ENCODE data around the gene AKAP8L.

AKAP8L gene

GRCh38 chr19:15418579-15419412 is at the start of gene AKAP8L:
TSS of gene AKAP8L (minus strand) at chr19:15418988. CDS start at chr19:15418923, 65 bp downstream.
- DNase-seq, result peak; percentile 99

GRCh38 chr19:15467734-15468214 is 49.0 kb upstream of the AKAP8L start:
- DNase-seq, result no peak

DNA sequence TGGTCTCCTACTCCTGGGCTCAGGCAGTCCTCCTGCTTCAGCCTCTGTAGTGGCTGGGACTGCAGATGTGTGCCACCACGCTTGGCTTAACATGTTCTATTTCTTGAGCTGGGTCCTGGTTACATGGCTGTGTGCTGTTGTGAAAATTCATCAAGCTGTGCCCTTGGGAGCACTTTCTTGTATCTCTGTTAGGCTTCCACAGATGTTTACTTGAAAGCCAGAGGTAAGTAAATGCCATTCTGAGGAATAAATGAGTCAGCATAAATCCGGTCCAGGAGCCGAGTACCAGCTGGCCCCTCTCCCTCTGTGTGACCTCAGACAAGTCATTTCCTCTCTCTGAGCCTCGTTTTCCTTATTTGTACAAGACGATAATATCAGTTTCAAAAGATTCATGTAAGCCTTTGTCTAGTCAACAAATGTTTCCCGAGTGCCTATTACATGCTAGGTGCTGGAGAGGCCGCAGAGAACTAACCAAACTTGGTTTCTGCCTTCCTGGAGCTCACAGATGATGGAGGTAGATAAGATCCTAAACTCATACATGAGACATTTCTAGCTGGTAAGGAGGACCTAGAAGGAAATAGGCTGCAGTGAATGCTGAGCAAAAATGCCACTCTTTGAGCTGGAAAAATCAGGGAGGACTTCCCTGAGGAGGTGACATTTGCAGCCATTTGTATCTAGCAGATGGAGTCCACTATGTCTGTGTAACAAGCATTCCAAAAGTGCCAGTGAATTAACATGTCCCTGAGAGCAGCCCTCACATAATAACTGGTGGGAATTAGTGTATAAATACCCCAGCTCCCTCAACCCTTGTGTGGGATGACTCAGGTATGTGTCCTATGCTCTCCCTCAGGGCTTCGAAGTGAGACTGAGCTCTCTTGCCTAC is 48.3 kb upstream of the AKAP8L start:
- no peak for DNase-seq

DNA sequence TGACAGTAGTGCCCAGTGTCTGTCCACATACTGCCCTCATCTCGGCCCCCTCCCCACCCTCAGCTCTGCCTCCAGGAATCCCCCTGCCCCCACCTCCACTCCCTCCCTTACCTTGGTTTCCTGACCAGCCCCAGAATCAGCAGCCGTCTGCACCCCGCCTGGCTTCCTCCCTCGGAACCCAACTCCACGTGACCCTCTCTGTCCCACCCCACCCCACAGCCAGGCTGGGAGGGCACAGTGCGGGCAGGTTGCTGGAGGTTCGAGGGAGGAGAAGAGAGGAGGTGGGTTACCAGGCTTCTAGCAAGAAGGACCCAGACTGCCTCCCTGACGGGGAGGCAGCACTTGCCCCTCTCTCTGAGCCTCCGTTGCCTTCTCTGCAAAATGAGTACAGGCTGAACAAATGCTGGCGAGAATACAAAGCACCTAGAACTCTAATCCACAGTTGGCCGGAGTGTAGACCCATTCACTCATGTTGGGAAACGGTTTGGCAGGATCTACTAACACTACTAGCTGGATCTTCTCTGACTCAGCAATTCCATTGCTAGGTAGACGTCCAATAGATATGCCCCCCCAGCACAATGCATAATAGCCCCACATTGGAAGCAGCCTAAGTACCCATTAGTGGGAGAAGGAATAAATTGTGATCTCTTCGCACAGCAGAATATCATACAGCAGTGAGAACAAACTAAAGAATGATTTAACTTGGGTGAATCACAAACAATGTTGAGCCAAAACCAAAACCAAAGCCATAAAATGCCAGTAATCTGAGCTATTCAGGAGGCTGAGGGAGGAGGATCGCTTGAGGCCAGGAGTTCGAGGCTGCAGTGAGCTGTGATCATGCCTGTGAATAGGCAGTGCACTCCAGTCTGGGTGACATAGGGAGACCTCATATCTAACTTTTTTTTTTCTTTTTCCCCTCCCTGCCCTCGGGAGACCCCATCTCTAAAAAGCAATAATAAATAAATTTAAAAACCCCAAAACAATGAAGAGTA is 45.9 kb upstream of the AKAP8L start, which contains the start of gene RASAL3:
Gene RASAL3, minus strand, starts transcription at position 151 of the 992 bp plus-strand sequence. CDS start 186 bp downstream, outside the sequence.
- no peak for DNase-seq

GRCh38 chr19:15463861-15464371 is 45.1 kb upstream of the AKAP8L start:
- no peak for DNase-seq

DNA sequence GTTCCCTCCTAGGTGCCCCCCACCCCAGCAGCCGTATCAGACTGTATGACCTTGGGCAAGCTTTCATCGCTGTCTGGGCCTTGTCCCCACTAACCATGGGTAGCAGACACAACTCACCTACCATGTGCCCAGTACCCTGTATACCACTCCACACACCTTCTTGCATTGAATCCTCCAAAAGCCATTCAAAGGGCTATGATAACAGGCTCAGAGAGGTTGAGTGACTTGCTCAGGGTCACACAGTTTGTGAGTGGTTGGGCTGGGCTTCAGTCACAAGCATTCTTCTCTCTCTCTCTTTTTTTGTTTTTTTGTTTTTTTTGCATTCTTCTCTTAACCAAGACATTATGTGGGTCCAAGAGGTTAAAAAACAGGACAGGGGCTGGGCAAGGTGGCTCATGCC is 42.9 kb upstream of the AKAP8L start:
- DNase-seq, result no peak

GRCh38 chr19:15457701-15458484 is 39.1 kb upstream of the AKAP8L start:
- no peak for DNase-seq

DNA sequence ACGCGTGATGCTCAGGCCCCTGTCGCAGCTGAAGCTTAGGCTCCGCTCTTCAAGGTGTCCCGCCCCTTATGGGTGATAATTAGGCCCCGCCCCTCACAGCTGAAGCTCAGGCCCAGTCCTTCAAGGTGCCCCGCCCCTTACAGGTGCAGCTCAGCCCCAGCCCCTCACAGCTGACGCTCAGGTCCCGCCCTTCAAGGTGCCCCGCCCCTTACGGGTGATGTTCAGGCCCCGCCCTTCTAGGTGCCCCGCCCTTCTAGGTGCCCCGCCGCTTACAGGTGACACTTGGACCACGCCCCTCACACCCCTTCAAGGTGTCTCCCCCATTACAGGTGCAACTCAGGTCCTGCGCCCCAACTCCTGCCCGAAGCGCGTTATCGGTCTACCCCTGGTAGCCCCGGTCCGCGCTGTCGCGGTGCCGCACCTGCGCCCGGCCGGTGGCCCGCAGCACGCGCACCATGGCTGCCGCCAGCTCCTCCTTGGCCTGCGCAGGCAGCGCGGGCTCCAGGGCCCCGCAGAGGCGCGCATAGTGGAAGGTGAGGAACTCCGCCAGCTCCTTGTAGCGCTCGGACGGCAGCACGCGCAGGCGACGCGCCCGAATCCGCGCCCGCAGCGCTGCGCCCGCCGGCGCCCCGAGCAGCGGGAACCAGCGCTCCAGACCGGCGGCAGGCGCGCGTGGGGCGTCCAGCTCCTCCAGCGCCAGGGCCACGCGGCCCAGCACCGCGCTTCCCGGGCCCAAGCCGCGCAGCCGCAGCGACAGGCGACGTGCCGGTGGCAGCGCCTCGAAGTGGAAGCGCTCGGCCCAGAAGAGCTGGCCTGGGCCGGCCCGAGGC is 38.3 kb upstream of the AKAP8L start:
- DNase-seq, result peak; percentile 40

GRCh38 chr19:15456441-15456840 is 37.7 kb upstream of the AKAP8L start:
- DNase-seq, result no peak

DNA sequence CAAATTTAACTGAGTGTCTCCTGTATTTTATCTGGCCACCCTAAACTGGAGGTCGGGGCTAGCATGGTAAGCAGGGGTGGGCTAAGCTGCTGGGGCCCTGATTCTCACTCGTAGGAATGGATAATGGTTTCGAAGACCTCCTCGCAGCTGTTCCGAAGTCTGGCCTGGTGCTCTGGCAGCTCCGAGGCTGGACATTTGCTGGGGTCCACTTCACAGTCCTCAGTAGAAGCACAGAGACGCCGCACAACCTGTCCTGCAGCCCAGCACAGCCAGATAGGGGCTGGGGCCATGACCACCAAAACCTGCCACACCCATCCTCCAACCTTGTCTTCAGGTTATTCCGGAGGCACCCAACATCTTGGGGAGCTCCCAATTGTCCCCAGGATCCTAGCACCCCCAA is 37.2 kb upstream of the AKAP8L start:
- no peak for DNase-seq

- DNase-seq, result no peak
Measured at GRCh38 chr19:15453906-15454860, 35.4 kb upstream of the AKAP8L start.

- no peak for DNase-seq
Measured at GRCh38 chr19:15453091-15453578, 34.3 kb upstream of the AKAP8L start.

GRCh38 chr19:15452111-15453047 is 33.6 kb upstream of the AKAP8L start:
- peak; percentile 11 for DNase-seq

DNA sequence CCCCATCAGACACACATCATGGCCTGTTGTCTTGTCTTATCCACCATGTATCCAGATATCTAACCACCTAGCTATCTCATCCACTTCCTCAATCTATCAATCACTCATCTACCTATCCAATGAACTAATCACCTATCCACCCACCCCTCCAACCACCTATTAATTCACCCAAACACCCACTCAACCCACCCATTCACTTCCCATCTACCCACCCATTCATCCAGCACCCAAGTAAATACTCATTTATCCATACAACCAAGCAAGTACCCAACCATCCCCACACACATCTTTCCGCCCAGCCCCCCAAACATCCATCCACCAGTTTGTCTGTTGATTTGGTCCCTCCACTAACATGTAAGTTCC is 31.7 kb upstream of the AKAP8L start:
- DNase-seq, result no peak

DNA sequence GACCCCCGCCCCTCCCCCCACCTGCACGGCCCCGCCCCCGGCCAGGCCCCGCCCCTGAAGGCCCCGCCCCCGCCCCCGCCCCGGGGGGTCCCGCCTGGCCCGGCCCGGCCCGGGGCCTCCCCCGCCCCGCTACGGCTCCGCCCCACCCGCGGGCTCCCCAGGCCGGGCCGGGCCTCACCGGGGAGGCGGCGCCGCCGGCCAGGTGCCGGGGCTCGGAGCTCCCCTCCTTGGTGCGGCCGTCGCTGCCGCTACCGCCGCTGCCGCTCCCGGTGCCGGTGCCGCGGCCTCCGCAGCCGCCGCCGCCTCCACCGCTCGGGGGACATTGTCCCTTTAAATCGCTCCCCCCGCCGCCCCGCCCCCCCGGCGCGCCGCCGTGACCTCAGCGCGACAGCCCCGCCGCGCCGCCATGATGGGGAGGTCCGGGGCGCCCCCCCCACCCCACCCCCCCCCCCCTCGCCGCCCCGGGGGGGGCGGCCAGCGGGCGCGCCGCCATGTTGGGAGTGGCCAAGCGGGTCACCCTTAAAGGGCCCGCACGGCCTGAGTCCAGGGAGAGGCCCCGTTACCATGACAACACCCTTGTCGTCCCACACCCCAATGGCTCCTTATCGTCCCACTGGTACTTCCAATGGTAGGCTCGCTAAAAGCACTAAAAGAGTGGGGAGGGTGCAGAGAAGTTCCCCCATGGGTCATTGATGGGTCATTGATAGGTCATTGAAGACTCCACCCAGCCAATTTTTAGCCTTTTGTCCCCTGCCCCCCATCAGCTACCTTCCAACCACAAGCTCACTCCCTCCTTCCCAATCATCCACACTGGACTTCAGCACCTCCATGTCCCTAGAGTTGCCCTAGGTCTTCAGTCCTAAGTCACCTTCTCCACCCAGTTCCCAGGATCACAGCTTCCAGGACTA is 31.1 kb upstream of the AKAP8L start, which contains the start of gene WIZ:
Gene WIZ, minus strand, starts transcription at position 337 of the 908 bp plus-strand sequence. CDS start 1,649 bp downstream, outside the sequence.
- peak; percentile 42 for DNase-seq
